Activated T-cell treated with anti-CD3 and anti-CD28 coated beads for 48 hours (primary cell): ENCODE data around the gene FIP1L1.
"Not testable (repeated sequence)": the region's sequence is repeated elsewhere in the genome, so short reads cannot be mapped to it uniquely, and the experiment has no call there.

ENCODE experiments used
- DNase-seq: peaks from one replicate; pipeline ENCODE4 v3.0.0-alpha.2; 2020; ENCODE audit warnings: low read depth

Gene FIP1L1

GRCh38 chr4:53378171-53378482 lies 686 bp downstream of the FIP1L1 start:
- DNase-seq = no peak

DNA sequence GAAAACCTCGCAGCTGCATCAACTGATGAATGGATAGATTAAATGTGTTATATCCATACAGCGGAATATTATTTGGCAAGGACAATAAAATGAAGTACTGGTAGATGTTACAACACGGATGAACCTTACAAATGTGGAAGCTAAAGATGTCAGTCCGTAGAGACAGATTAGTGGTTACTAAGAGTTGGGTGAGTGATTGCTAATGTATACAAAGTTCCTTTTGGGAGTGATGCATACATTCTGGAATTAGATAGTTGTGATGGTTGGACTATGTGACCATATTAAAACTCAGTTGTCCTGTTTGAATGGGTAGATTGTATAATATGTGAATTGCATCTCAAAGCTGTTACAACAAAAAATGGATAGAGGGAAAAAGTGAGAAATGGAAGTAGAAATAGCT lies 2.8 kb downstream of the FIP1L1 start:
- DNase-seq = no peak

DNA sequence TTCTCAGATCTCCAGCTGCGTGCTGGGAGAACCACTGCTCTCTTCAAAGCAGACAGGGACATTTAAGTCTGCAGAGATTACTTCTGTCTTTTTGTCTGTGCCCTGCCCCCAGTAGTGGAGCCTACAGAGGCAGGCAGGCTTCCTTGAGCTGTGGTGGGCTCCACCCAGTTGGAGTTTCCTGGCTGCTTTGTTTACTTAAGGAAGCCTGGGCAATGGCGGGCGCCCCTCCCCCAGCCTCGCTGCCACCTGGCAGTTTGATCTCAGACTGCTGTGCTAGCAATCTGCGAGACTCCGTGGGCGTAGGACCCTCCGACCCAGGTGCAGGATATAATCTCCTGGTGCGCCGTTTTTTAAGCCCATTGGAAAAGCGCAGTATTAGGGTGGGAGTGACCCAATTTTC lies 32.0 kb downstream of the FIP1L1 start:
- not testable (repeated sequence) for DNase-seq

DNA sequence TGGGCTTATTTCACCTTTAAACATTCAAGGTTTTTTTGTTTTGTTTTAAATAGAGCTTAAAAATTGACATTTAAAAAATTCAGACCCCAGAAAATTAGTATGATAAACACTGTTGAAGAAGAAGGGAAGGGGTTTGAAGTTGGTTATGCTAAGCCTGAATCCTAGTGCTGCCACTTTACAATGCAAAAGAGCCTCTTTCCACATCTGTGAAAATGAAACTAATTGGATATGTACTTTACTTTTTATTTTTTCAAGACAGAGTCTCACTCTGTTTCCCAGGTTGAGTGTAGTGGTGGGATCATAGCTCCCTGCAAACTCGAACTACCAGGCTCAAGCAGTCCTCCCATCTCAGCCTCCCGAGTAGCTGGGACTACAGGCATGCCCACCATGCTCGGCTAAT lies 41.8 kb downstream of the FIP1L1 start:
- DNase-seq = no peak

- DNase-seq = no peak
These were observed 44.4 kb downstream of the FIP1L1 start for GRCh38 chr4:53421791-53422190.

- no peak for DNase-seq
These were observed 44.9 kb downstream of the FIP1L1 start for GRCh38 chr4:53422367-53422766.

DNA sequence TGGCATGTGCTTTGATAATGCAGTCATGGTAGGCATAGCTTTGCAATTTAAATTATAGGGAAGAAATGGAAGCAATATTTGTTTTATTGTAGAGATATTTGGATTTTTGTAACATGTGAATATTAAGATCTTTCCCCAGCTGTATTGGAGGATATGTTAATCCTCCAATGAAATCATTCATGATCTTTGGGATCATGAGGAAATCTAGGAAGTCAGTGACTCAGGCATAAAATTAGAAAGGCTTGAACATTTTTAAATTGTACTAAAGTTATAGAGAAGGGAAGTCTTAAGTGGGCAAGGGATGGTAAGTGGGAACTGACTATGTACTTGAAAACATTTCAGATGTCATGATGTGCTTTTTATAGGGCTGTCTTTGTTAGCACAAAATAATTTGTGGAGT lies 46.8 kb downstream of the FIP1L1 start:
- no peak for DNase-seq

GRCh38 chr4:53427366-53427765 lies 49.9 kb downstream of the FIP1L1 start:
- no peak for DNase-seq

DNA sequence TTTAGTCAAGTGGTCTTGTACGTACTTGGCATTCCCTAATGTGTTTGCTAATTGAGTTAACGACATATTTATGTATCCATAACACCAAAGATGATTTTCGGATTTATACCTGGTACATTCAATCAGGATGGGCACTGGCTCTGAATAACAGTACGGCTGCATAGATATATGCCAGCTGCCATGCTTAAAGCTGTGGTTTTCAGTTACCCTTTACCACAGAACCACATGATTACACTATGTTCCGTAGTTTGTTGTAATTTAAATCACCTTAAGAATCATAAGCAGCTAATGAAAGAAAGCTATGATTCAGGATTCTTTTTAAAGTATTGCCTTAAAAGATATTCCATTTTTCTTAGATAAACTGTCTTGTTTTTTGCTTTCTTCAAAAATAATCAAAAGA lies 53.6 kb downstream of the FIP1L1 start:
- no peak for DNase-seq

- no peak for DNase-seq
These were observed 55.3 kb downstream of the FIP1L1 start for GRCh38 chr4:53432528-53433424.

DNA sequence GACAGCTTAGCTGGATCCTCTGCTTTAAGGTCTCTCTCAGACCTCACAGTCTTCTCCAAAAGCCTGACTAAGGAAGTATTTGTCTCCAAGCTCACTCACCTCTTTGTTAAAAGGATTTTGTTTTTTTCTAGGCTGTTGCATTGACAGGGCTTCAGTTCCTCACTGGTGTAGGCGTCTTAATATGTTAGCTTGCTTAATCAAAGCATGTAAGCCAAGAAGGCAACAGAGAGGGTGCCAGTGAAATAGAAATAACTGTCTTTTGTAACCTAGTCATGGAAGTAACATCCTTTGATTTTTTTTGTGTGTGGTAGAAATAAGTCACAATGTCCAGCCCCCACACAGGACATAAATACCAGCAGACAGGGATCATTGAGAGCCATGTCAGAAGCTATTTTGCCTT lies 58.8 kb downstream of the FIP1L1 start:
- no peak for DNase-seq

DNA sequence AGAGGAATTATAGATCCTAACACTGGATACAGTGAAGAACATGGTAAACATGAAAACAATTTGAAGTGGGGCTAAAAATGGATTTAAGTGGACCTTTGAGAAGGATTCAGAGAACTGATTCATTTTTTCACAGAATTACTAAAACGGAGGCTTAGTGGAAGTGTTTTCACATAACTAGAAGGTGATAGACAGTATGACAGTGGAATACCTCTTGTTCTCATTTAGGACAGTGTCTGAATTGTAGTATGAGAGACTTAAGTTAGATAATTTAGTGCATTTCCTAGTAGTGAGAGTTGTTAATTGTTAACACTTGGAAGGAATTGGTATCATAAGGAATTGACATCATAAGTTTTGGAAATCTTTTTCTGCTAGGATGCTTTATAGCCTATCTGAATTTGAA lies 64.1 kb downstream of the FIP1L1 start:
- DNase-seq = no peak

DNA sequence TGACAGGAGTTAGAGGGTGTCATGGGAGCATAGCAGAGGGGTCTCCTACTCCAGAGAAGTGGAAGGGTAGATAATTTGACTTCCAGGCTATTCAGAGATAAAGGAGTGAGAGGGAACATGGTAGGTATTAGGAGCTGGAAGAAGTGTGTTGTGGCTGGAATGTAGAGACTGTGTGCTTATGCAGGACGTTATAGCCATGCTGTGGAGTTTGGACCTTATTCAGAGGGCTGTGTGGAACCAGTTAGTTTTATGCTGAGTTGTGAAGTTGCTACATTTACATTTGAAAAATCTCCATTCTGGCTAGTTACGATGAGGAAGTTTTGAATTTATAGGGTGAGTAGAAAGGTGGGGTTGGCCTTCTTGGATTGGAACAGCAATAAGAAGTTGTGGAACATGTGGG lies 67.5 kb downstream of the FIP1L1 start:
- no peak for DNase-seq

- no peak for DNase-seq
These were observed 73.3 kb downstream of the FIP1L1 start for GRCh38 chr4:53450773-53451172.

DNA sequence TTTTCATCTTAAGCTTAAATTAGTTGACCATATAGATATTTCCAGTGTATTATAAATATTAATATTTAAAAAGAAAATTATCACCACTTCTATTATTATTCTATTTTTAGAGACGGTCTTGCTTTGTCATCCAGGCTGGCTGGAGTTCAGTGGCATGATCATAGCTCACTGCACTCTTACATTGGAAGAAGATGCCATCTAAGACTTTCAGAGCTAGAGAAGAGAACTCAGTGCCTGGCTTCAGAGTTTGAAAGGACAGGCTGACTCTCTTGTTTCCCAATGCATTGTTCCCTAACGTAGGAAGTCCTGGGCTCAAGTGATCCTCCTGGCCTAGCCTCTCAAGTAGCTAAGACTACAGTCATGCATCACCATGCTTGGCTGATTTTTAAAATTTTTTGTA lies 75.9 kb downstream of the FIP1L1 start:
- DNase-seq = no peak

- DNase-seq = no peak
These were observed 78.3 kb downstream of the FIP1L1 start for GRCh38 chr4:53455766-53456165.

DNA sequence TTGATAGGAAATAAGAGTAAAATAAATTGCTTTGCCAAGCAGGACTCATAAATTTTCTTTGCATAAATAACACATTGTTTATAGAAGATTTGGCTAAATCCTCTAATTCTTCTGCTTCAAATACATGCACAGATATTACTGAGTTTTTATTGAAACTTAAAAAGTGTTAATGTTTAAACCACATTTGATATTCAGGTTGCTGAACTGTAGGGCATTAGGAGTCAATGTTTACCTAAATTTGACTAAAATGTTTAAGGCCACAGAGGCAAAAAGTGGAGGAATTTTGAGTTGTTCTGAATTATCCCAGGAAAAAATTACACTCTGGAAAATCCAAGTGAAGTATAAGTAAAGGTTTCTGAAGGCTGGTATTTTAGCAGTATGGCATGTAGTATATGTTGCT lies 78.7 kb downstream of the FIP1L1 start:
- DNase-seq = no peak

GRCh38 chr4:53459548-53459947 lies 82.1 kb downstream of the FIP1L1 start:
- DNase-seq = no peak

- no peak for DNase-seq
These were observed 83.8 kb downstream of the FIP1L1 start for GRCh38 chr4:53461244-53461643.

GRCh38 chr4:53463340-53463739 lies 85.9 kb downstream of the FIP1L1 start:
- no peak for DNase-seq

GRCh38 chr4:53465281-53465680 lies 87.8 kb downstream of the FIP1L1 start:
- no peak for DNase-seq

- no peak for DNase-seq
These were observed 88.5 kb downstream of the FIP1L1 start for GRCh38 chr4:53465891-53466290.

DNA sequence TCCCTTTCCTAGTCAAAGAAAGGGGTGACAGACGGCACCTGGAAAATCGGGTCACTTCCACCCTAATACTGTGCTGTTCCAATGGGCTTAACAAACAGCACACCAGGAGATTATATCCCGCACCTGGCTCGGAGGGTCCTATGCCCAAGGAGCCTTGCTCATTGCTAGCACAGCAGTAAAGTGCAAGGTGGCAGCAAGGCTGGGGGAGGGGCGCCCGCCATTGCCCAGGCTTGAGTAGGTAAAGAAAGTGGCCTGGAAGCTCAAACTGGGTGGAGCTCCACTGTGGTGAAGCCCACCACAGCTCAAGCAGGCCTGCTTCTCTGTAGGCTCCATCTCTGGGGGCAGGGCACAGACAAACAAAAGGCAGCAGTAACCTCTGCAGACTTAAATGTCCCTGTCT lies 89.1 kb downstream of the FIP1L1 start:
- not testable (repeated sequence) for DNase-seq
